ENCODE data around the gene ATP7B.
A peak's percentile ranks its signal among the peaks of the same experiment; 100 is the strongest.
"Not testable (repeated sequence)": the region's sequence is repeated elsewhere in the genome, so short reads cannot be mapped to it uniquely, and the experiment has no call there.

The ATP7B gene

DNA sequence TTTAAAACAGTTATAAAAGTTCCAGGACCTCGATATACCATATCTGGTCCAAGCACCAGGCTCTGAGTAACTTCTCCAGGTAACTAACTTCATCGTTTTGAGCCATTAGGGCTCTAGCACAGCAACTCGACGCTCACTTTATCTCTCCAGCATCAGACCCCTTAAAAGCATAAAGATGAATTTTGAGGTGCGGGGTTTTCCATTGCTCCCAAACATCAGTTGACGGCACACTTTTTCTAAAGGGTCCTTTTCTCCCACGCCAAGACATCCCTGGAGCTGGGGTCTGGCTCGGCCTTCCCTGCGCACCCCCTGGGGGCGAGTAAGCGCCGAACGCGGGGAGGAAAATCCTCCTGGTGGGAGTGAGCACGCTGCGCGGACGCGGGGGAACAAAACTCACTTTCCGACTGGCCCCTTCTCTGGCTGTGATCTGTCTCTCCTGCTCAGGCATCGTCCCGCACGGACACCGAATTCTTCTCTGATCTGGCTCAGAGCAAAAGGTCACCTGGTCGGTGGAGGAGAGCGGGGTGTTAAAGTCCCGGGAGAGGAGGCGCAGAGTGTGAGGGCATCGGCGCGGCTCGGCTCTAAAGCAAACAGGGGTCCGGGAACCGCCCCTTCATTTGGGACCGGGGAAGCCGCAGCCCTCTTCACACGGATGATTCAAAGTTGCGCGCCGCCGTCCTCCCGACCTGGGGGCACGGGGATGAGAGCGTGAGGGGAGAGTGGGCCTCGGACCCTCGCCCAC, at the start of gene ATP7B:
Gene ATP7B, minus strand, starts transcription at position 561 of the 742 bp plus-strand sequence. Its CDS starts 113 bp downstream, at position 448.
- DNase-seq = no peak

- no peak for DNase-seq
These were observed 42.2 kb upstream of the ATP7B start for GRCh38 chr13:52053460-52053859.

- DNase-seq = no peak
These were observed 40.1 kb upstream of the ATP7B start for GRCh38 chr13:52051400-52051799.

GRCh38 chr13:52048516-52048915, 37.3 kb upstream of the ATP7B start:
- DNase-seq = no peak

DNA sequence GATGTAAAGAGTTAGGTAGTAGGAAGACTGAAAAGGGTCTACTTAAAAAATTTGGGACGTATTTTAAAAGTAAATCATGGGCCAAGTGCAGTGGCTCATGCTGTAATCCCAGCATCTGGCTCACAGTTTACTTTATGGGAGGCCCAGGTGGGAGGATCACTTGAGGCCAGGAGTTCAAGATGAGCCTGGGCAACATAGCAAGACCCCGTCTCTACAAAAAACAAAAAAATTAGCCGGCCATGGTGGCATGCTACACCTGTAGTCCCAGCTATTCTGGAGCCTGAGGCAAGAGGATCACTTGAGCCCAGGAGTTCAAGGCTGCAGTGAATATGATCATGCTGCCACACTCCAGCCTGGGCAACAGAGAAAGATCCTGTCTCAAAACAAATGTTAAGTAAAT, 36.2 kb upstream of the ATP7B start:
- DNase-seq = no peak

- no peak for DNase-seq
These were observed 32.4 kb upstream of the ATP7B start for GRCh38 chr13:52043675-52044074.

DNA sequence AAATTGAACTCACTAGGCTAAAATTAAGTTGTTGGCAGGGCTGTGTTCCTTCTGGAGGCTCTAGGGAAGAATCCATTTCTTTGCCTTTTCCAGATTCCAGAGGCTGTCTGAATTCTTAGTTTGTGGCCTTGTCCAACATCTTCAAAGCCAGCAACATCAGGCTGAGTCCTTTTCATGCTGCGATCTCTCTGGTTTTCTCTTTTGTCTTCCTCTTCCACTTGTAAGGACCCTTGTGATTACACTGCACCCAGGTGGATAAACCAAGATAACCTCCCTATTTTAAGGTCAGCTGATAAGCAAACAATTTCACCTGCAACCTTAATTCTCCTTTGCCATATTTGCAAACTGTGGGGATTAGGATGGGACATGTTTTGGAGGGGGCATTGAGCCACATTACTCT, 24.8 kb upstream of the ATP7B start:
- no peak for DNase-seq

DNA sequence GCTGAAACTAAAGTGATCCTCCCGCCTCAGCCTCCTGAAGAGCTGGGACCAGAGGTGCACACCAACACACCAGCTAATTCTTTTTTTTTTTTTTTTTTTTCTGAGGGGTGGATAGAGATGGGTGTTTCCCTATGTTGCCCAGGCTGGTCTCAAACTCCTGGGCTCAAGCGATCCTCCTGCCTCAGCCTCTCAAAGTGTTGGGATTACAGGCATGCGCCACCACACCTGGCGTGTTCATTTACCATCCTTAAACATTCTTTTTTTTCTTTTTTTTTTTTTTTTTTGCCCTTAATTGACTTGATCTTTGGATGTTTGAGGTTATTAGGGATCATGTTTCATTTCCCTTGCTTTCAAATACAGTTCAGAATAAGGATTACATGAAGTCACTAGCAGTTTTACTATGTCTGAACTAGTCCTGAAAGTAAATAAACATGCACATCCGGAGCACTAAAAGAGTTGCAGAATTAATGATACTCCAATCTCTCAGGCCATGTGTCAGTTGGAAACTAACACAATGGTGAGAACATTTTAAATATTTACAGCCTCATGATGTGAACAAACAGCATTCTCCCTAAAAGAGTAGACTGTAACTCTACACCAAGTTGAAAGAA, 23.5 kb upstream of the ATP7B start:
- DNase-seq = no peak

GRCh38 chr13:52033039-52033438, 21.8 kb upstream of the ATP7B start:
- no peak for DNase-seq

DNA sequence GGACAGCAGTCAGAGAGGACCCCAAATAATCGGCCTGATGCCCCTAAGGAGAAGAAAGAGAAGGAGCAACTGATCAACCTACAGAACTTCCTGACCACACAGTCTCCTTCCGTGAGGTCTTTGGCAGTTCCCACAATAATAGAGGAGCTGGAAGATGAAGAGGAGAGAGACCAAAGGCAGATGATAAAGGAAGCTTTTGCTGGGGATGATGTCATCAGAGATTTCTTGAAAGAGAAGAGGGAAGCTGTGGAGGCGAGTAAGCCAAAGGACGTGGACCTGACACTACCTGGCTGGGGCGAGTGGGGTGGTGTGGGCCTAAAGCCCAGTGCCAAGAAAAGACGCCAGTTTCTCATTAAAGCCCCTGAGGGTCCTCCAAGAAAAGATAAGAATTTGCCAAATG, 19.2 kb upstream of the ATP7B start:
- DNase-seq = not testable (repeated sequence)

DNA sequence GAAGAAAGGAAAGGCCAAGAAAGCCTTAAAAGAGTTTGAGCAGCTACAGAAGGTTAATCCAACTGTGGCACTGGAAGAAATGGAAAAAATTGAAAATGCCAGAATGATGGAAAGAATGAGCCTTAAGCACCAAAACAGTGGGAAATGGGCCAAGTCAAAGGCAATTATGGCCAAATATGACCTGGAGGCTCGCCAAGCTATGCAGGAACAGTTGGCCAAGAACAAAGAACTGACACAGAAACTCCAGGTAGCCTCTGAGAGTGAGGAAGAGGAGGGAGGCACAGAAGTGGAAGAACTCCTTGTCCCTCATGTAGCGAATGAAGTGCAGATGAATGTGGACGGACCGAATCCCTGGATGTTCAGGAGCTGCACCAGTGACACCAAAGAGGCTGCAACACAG, 18.3 kb upstream of the ATP7B start:
- no peak for DNase-seq

DNA sequence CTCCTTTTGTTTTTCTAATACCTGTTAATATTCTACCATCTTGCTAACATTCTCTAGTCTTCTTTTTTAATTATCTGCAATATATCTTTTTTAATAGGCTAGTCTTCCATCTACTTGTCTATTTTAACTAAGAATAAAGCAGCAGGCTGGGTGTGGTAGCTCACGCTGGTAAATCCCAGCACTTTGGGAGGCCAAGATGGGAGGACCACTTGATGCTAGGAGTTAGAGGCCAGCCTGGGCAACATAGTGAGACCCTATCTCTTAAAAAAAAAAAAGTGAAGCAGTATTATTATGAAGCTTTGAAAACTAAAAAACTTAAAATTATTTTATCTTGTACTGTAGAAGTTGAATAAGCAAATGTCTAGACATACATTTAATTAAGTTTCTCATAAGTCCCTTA, 16.6 kb upstream of the ATP7B start:
- no peak for DNase-seq

GRCh38 chr13:52026246-52026626, 15.0 kb upstream of the ATP7B start:
- no peak for DNase-seq

DNA sequence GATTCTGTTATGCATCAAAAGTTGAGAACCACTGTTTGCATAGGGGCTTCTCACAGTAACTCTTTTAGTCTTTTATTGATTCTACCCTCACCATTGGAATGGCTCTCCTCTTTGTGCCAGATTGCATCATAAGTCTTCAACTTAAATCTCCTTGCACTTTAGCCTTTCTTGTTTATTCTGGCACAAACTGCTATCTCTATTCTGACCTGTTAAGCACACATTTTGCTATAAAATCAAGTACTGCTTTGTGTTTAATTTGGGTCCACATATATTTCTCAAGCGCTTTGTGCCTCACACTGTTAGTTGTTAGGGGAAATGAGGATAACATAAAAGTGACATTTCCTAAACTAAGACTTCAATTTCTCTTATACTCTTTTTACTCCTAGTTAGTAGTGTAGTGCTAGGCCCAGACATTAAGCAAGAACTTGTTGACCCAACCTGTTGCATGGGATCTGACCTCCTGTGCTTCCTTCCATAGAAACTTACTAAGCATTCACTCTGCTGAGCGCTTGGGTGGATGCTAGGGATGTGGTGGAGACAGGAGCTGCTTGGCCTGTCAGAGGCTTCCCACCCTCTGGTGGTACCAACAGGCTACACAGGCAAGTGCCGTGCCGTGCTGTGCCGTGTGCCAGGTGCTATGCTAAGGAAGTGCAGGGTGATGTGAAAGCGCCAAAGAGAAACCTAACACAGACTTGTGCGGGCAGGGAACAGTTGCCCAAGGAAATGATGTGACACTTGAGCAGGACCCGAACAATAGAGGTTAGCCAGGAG, 14.4 kb upstream of the ATP7B start:
- no peak for DNase-seq

GRCh38 chr13:52024481-52024880, 13.2 kb upstream of the ATP7B start, which contains the start of gene UTP14C:
UTP14C (plus strand) TSS chr13:52024691; CDS start chr13:52028805, 4,114 bp downstream.
- no peak for DNase-seq

DNA sequence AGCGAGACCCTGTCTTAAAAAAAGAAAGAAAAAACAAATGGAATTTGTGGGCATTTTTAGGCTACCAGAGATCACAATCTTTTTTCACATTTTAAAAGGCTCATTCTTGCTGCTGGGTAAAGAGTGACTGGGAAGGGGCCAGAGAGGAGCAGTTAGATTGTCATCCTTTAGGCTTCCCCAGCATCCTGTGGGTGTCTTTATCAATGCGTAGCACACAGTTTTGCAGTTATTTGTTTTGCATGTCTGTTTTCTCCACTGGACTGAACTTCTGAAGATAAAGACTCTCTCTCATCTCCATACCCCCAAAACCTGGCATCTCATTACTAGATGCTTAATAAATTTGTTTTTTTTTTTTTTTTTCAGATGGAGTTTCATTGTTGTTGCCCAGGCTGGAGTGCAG, 11.1 kb upstream of the ATP7B start:
- DNase-seq = no peak

DNA sequence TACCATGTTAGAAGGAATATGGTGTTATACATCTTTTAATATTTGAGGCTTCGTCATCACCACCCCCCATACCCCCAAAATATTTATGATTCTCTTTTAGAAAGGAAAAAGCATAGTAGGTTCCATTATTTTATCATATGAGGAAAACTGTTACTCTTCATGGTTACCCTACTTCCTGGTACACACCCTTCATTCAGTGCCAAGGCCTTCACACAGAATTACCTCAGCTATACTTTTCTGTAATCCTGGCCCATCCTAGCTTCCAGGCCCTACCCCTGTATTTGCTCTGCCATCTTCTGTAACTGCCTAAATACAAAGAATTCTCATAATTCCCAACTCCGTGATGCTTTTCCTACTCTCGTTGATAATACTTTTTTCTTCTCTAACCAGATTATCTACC, 8.9 kb upstream of the ATP7B start:
- DNase-seq = no peak

GRCh38 chr13:52016296-52016695, 5.0 kb upstream of the ATP7B start:
- no peak for DNase-seq

DNA sequence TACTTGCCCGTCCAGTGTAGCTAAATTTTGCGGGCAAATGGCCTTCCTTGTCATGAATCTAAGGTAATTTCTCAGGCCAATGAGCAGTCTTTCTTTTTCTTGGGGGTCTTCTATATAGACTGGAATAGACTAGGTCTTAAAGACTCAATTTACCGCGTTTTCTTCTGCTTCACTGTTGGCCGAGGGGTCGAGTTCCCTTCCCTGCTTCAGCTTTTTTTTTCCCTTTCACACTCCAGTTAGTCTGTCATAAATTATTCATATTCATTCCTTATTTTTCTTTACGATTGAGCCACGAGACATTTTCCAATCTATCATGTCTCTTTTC, 1.2 kb upstream of the ATP7B start:
- DNase-seq = no peak

DNA sequence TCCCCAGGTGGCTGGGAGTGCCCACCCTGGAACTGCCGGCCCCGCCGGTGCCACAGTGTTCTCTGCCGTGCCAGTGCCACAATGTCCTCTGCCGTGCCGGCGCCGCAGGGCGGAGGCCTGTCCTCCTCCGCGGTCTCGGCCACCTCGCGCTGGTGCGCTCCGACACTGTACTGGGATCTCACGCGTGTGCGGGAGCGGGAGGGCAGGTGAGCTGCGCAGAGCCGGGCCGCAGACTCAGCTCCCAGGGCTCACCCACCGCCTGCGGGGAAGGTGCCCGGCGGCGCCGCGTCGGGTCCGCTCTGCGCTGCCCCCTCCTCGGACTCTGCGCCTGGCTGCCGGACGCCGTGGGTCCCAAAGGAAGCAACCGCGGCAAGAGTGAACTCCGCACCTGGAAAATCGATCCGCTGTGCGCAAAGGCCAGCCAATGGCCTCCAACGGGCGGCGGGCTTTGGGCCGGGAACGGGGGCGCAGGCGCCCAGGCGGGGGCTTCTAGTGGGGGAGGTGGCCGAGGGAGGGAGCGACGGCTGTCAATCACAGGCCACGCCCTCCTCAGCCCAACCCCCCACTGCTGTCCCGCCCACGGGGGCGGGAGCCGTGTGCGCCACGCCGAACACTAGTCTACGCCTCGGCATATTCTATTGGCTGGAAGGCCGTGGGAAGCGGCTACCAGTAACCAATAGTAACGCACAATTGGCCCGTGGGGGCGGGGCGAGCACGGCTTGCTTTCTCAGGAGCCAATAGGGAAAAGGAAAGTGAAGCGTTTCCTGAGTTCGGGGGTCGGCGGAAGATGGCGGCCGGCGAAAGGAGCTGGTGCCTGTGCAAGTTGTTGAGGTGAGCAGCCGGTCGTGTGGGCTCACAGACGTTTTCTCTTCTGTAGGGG, 622 bp upstream of the ATP7B start, which contains the start of gene ALG11:
Gene ALG11, plus strand, starts transcription at position 767 of the 880 bp plus-strand sequence. Its CDS starts 21 bp downstream, at position 788.
- peak; percentile 100 for DNase-seq

DNA sequence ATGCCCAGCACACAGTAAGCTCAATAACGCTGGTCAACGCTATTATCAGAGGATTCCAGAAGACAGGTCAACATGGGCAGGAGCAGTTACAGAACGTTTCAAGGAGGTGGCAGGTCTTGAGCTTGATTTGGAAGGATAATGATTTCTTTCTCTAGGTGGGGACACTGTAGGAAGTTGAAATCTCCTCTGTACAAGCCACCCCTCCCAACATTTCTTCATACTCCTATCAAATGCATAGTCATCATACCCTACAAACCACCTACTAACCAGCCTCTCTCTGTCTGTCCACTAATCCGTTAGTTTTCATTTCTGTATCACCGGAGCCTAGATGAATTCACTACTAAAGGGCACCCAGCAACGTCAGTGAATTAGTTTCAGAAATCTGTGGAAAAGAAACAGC, 1.3 kb downstream of the ATP7B start:
- DNase-seq = no peak

- DNase-seq = no peak
These were observed 4.6 kb downstream of the ATP7B start for GRCh38 chr13:52006523-52007245.
